ENCODE results near the gene DAO.
A peak's percentile ranks its signal among the peaks of the same experiment; 100 is the strongest.

DAO gene

DNA sequence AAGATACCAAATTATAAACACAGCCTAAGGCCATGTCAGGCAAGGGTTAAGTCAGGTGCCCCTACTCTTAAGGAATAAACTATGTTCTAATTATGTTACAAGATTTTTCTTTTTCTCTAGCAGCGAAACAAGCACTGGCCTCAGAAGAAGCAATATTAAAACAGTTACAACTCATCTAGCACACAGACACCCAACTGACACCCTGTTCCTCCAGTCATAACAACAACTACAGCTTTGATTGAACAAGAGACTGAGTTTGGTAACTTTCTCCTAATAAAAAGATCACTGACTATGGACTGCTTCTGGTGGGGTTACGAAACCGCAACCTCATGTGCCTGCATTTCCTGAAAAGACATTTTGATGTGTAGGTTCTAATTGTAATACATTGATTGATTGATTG, 3.3 kb upstream of the DAO start:
- no peak for DNase-seq

DNA sequence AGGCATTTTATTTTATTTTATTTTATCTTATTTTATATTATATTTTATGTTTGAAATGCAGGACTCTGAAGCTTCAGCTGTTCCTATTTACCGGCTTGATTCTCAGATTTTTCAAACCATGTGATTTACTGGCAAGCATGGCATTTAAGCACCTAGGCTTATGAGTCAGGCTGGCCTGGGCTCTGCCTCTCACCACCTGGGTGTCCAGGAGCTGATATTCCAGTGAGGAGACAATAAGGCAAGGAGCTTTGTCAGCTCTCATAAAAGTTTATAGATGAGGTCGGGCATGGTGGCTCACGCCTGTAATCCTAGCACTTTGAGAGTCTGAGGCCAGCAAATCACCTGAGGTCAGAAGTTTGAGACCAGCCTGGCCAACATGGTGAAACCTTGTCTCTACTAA, 2.1 kb downstream of the DAO start:
- no peak for DNase-seq

DNA sequence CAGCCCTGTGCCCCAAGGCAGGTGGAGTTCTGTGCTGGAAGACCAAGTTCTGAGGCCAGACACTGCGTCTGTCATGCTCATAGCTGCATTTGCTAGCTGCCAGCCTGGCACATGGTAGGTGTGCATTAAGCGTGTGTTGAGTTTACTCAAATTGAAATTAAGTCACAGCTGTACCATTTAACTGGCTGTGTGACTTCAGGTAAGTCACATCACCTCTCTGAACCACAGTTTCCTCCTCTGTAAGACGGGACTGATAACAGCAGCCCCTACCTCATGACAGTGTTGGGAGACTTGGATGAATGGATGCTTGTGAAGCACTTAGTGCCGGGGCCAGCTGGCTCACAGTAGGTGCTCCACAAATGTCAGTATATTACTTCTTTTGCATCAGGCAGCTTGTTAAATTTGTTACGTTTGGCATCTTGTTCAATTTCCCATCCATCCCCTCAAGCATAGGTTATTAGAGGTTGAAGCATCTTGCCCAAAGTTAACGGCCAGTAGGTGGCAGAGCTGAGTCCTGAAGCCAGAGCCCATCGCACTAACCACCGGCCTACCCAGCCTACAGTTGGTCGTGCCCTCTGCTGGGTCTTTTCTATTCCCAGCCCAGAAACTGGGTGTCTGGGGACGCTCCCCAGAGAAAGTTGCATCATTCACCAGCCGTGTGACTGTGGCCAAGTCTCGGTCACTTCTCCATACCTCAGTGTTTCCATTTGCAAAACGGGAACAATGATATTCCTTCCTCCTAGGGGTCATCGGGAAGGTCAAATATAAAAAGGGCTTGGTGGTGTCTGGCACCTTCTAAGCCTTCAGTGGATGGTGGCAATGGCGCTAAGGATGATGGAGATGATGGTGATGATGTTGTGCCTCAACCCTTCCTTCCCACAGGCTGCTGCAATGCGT, 4.5 kb downstream of the DAO start:
- peak; percentile 60 for DNase-seq

DNA sequence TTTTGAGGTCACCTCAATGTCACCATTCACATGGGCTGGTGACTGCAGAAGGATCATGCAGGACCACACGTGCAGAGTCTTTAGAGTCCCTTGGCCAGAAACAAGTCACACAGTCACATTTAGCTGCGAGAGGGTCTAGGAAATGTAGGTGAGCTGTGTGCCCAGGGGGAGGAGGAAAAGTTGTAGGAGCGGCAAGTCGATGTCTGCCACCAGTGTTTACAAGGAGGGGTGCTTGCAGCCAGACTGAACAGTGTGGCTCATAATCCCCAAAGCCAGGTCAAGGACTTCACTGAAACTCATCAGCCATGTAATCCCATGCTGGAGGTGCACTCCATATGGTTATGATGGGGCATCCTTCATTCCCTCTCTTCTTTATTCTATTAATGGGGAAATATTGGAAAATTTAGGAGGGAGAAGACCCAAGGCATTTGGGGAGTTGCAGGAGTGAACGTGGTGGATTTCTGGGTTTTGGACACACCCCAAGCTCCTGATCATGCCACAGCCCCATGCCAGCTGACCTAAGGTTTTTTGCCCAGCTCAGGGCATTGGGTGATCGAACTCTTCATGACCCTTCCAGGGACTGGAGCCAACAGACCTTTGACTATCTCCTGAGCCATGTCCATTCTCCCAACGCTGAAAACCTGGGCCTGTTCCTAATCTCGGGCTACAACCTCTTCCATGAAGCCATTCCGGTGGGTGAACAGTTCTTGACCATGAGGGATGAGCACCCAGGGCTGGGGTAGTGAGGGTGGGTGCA, 7.2 kb downstream of the DAO start:
- DNase-seq: no peak

DNA sequence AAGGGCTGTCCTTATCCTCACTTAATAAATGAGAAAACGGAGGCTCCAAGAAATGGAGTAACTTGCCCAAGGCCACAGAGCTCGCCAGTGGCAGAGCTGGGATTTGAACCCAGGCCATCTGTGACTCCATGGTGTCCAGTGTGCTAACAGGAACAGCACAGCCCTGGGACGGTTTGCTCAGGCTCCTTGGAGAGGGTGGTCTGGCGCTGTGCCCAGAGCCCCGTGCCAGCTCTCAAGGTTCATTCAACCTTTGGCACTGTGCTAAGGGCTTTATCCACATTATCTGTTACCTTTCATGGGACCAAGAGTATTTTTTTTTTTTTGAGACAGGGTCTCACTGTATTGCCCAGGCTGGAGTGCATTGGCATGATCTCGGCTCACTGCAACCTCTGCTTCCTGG, 8.1 kb downstream of the DAO start:
- DNase-seq: no peak

DNA sequence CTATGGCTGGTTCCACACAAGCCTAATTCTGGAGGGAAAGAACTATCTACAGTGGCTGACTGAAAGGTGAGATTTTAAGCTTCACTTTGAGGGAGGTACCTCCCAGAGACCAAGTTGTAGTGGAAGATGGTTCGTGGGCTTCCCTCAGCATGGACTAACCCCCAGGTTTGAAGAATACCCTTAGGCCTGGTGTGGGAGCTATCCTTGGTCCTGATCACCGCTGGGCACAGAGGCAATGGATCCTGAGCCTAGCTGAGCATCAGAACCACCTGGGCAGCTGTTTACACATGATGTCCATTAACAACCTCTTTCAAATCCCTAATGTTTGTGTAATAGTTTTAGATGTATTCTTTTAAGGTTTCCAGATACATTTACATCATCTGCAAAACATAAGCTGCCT, 10.3 kb downstream of the DAO start:
- DNase-seq: no peak

DNA sequence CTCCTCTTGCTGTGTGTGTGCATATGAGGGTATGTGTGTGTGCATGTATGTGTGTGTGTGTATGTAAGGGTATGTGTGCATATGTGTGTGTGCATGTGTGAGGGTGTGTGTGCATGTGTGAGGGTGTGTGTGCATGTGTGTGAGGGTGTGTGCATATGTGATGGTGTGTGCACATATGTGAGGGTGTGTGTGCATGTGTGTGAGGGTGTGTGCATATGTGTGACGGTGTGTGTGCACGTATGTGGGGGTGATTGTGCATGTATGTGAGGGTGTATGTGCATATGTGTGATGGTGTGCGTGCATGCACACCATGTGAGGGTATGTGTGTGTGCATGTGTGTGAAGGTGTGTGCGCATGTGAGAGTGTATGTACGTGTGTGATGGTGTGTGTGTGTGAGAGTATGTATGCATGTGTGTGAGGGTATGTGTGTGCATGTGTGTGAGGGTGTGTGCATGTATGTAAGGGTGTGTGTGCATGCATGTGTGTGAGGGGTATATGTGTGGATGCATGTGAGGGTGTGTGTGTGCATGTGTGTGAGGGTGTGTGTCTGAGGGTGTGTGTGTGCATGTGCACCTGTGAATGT, 15.4 kb downstream of the DAO start:
- no peak for DNase-seq

DNA sequence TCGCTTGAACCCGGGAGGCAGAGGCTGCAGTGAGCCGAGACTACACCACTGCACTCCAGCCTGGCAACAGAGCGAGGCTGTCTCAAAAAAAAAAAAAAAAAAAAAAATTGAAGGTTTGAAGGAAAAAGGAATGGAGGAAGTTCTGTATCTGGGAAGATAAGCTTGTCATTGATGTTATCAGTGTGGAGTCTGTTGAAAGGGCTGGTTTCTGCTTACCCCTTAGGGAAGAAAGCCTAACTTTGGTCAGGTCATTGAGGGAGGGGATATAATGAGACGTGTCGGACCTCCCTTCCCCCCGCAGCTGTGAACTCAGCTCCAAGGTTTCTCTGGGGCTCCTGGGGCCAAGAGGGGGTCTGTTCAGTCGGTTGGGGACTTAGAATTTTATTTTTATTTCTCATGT, 16.4 kb downstream of the DAO start:
- DNase-seq: no peak

DNA sequence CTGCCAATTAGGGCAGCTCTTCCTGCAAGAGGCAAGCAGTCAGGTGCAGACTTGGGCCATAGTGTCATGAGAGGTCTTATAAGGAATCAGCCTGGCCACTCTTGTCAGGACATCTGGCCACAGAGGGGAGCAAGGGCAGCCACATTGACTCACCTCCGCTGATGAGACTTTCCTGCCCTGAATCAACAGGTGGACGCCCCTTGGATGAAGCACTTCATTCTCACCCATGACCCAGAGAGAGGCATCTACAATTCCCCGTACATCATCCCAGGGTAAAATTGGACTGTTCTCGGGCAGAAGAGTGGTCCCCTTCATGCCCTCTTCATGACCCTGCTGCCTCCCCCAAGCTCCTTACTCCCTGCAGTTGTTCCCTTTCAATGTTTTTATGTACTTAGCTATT, 16.9 kb downstream of the DAO start:
- DNase-seq: no peak

DNA sequence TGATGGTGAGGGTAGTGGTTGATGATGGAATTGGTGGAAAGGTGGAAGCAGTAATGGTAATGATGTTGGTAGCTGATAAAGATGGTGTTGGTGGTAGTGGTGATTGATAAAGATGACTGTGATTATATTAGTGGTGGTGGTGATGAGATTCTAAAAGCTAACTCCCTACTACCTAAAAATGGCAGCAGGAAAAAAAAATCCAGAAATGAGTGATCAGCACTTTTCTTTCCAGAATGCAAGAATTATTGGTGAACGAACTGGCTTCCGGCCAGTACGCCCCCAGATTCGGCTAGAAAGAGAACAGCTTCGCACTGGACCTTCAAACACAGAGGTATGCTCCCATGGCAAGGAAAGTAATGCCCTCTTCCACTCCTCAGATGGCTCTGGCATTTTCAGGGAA, 19.3 kb downstream of the DAO start:
- no peak for DNase-seq

DNA sequence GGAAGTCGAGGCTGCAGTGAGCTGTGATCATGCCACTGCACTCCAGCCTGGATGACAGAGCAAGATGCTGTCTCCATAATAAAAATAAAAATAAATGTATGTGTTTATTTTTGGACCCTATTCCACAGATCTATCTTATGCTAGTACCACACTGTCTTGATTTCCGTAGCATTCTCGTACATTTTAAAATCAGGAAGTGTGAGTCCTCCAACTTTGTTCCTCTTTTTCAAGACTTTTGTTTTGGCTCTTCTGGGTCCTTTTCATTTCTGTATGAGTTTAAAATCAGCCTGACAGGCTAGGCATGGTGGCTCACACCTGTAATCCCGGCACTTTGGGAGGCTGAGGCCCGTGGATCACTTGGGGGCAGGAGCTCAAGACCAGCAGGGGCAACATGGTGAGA, 25.8 kb downstream of the DAO start:
- no peak for DNase-seq

DNA sequence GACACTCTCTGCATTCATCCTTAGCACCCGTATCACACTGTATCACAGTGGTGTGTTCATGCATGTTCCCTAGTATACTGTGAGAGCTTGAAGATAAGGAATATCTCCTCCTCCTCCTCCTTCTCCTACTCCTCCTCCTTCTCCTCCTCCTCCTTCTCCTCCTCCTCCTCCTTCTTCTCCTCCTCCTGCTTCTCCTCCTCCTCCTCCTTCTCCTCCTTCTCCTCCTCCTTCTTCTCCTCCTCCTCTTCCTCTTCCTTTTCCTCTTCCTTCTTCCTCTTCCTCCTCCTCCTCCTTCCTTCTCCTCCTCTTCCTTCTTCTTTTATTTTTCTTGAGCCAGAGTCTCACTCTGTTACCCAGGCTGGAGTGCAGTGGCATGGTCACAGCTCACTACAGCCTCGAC, 27.1 kb downstream of the DAO start:
- no peak for DNase-seq

DNA sequence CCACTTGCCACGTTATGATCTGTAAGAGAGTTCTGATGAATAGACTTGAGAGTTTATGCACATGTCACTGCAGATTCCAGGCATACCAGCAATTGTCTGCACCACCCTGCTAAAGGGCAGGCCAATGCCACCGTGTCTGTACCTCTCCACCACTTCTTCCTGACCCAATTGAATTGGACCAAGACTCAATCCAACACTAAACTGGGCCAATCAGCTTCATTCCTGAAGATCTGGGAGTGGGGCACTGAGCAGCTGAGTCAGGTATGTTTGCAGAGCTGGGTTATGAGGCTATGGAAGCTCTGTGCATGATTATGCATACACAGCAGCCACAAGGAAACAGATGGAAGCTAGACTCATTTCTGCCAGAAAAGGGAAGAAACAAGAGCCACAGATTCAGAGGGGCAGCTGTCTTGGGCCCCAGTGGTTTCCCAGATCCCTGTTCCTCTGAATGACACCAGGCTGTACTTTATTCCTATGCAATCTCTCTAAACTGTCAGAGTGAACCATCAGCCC, 28.0 kb downstream of the DAO start:
- no peak for DNase-seq

DNA sequence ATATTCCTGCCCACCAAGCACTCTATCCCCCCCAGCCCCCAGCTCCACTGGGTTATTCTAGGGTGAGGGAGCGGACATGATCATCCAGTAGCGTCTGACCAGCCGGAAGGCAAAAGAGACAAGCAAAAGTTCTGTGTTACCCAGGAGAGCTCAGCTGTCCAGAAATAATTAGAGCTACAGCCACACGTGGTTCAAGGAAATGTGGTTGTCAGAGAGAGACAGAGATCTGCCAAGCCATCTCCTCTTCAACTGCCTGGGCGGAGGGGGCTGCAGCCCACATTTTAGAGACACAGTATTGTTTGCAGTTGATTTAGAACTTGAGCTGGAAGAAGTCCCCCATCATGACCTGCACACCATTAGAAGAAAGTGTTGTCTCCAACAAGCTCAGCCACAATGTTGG, 30.4 kb downstream of the DAO start:
- DNase-seq: no peak

DNA sequence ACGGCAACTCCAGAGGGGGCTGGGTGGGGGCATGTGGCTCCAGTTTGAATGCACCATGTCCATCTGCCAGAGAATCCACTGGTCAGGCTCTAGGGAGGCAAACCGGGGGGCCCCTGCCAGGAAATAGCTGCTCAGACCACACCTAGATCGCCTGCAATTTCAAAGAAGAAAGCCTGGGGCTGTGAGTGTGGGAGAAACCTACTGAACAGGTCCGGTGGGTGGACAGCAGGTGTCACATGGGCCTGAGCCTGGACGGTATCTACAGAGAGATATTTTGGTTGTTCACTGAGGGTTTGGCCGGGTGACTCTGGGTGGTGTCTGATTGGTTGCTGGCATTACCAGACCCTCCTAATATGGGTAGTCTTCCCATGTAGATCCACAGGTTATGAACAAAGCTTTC, 32.0 kb downstream of the DAO start:
- no peak for DNase-seq

DNA sequence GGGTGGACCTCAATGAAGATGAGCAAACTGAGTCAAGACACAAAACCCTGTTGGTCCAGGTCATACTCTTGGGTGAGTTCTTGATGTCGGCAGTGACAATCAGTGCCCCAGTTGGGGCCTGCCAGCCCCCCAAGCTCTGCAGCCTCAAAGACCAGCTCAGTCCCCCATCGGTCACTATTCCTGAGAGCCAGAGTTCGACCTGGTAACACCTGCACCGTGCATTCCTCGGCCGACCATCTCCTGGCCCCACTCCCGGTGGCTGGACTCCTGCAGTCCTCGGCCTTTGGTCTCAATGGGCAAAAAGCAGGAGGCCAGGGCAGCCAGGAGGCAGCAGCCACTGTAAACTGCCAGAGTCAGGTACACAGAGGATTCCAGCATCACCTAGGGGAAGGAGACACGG, 32.5 kb downstream of the DAO start:
- DNase-seq: no peak

DNA sequence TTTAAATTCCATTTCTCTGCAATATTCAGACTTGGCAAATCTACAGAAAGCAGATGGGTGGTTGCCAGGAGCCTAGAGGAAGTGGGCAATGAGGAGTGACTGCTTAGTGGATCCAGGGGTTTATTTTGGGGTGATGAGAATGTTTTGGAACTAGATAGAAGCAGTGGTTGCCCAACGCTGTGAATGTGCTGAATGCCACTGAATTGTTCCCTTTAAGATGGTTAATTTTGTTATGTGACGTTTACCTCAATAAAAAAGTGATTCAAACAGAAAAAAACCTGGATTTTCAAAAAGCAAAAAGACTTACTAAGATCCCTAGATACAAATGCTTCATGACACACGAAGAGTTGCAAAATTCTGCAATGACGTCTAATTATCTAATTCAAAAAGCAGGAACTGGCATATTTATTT, 34.2 kb downstream of the DAO start:
- DNase-seq: no peak

DNA sequence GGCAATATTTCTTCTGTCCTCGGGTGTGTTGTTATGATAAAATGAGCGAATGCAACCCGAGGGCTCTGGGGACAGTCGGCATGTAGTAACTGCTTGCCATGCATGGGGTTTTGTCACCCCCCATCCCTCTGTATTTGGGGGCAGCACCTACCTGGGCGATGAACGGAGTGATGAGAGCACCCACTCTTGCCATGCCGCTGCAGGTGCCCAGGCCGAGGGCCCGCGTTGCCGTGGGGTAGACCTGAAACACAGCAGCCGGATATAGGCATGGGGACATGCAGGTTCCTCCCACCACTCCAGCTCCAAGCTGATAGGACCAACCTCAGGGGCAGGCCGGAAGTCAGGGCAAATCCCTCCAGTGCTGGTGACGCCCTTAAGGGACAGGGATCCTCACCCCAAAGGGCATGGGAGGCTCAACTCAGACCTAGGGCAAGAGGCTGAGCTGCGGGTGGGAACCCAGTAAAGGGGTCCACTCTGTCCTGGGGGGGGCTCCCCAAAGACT, 35.8 kb downstream of the DAO start:
- DNase-seq: no peak

DNA sequence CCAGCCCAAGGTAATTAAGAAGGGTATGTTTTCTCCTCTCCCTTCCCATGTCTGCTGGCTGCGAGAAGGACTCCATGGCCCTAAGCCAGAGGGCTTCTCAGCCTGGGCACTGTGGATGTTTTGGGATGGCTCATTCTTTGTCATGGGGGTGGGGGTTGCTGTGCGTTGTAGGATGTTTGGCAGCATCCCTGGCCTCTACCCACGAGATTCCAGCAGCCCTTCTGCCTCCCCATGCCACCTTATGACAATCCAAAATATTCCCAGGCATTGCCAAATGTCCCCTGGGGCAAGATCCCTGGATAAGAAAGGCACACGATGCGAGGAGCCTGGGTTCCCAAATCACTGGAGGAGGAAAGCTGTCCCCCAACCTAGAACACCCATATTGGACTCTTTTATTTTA, 36.4 kb downstream of the DAO start:
- DNase-seq: no peak

DNA sequence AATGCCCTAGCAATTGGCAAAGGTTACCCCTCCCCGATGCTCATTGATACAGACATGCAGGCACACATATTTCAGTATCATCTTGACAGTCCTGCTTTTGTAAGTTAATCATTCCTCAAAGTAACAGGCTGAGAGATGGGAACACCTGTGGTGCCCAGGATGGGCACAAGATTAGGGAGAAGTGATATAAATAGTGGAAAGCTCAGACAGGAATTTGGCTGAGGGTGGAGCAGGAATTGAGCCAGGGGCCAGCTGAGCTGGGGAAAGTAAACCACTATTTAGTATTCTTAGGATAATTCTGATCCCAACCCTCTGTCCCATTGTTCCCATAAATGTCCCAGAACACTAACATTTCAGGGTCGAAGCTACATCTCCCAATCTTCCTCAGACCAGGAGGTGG, 38.3 kb downstream of the DAO start:
- no peak for DNase-seq

DNA sequence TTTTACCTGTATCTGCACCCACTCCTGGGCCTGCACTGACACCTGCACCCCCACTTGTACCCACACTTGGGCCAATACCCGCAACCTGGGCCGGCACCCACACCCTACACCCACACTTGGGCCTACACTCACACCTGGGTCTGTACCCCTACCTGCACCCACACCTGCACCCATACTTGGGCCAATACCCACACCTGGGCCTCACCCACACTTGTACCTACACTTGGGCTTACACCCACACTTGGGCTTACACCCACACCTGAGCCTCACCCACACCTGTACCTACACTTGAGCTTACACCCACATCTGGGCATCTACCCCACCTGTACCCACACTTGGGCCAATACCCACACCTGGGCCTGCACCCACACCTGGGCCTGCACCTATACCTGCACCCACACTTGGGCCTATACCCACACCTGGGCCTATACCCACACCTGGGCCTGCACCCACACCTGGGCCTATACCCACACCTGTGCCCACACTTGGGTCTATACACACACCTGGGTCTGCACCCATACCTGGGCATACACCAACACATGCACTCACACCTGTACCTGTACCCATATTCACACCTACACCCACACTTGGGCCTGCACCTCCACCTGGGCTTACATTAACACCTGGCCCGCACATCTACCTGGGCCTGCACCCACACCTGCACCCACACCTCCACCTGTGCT, 39.2 kb downstream of the DAO start:
- no peak for DNase-seq

DNA sequence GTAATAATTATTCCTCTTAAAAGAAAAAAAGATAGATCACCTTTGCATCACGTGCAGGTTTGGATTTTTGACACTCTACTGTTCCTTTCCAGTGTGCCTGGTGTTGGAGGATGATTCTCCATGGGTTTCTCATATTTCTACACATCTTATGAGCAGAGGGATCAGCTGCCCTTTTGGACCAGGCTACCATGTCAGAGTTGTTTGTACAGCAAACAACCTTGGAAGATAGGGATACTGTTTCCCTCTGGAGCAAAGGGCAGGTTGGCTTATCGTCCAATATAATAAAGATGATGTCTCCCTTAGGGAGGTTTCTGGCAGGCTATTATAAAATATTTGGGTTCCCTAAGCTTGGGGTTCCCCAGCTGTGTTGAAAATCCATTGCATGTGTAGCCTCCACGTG, 42.1 kb downstream of the DAO start:
- DNase-seq: no peak

DNA sequence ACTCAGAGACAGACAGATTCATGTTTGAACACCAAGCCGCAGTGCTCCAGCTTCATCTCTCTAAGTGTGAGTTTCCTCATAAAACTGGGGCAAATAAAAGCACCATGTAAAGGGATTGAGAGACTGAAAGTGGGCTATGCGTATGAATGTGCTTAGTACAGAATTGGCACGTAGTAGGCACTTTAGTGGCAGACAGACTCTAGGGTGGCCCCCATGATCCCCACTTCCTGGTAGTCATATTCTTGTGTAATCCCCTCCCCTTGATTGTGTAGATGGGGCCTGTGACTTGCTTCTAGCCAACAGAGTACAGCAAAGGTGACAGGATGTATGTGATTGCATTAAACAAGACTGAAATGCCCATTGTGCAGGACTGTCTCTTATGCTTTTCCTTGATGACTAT, 43.0 kb downstream of the DAO start:
- no peak for DNase-seq
